K562 (cell line): ENCODE measurements around the gene SNX12. TPM values are rescaled to one million over a fixed set of nuclear protein-coding genes. Genes with fewer than 3 reads are reported as not detected.
A peak's percentile ranks its signal among the peaks of the same experiment; 100 is the strongest.

Experiments used
- CLOCK ChIP-seq: fragments of 250-450 bp; sonication (Bioruptor Pico); IDR thresholded peaks from 2 replicates; pipeline ENCODE4 v1.4.0; 2020; ENCODE audit warnings: mild to moderate bottlenecking, moderate library complexity, borderline replicate concordance
- HOXB6 ChIP-seq: fragments of 250-450 bp; sonication (Bioruptor Pico); IDR thresholded peaks from 2 replicates; pipeline ENCODE4 v1.5.1; 2022; ENCODE audit warnings: mild to moderate bottlenecking, borderline replicate concordance
- JUND ChIP-seq, 2 experiments: IDR thresholded peaks; 2 replicates in 1 of 2; 3 replicates in 1 of 2; pipeline ENCODE4 v1.6.1; 2011; ENCODE audit warnings: borderline replicate concordance in 2 of 2, low read depth in 2 of 2, low read length in 2 of 2, improper control_type of control experiment in 1 of 2, missing biosample characterization in 1 of 2, missing genetic modification characterization in 1 of 2, missing genetic modification reagents in 1 of 2
- KAT8 ChIP-seq: fragments of 450-650 bp; IDR thresholded peaks from 2 replicates; pipeline ENCODE4 v1.6.1; 2016; ENCODE audit warnings: low read depth, mild to moderate bottlenecking
- KLF16 ChIP-seq: IDR thresholded peaks from 2 replicates; pipeline ENCODE4 v1.6.1; 2016; ENCODE audit warnings: antibody characterized with exemption
- NR4A1 ChIP-seq, 2 experiments: fragments of 250-450 bp in 1 of 2; fragments of 450-650 bp in 1 of 2; sonication (Bioruptor Pico) in 1 of 2; IDR thresholded peaks; 2 replicates each; pipeline versions ENCODE4 v1.4.0 to v1.6.1; 2016 to 2020; ENCODE audit warnings: mild to moderate bottlenecking in 2 of 2, missing compliant biosample characterization in 1 of 2, missing genetic modification characterization in 1 of 2, moderate library complexity in 1 of 2
- POLR2AphosphoS5 ChIP-seq: IDR thresholded peaks from 2 replicates; pipeline ENCODE4 v1.6.1; 2011; ENCODE audit warnings: mild to moderate bottlenecking, low read depth, low read length, moderate library complexity; ENCODE audit not compliant: control insufficient read depth, insufficient read depth
- POLR3A ChIP-seq: IDR thresholded peaks from 2 replicates; pipeline ENCODE4 v1.6.1; 2011; ENCODE audit warnings: borderline replicate concordance, mild to moderate bottlenecking, moderate library complexity; ENCODE audit not compliant: insufficient read length, insufficient read depth; ENCODE audit errors: extremely low read depth
- PRMT5 ChIP-seq: sonication (generic); formaldehyde crosslinking; IDR thresholded peaks from 2 replicates; pipeline ENCODE4 v1.5.0; 2020; ENCODE audit warnings: missing genetic modification reagents
- RCOR1 ChIP-seq, 2 experiments: IDR thresholded peaks; 2 replicates each; pipeline ENCODE4 v1.6.1; 2012; ENCODE audit warnings: low read depth in 2 of 2, low read length in 2 of 2, borderline replicate concordance in 1 of 2, improper control_type of control experiment in 1 of 2
- USF2 ChIP-seq: sonication (generic); formaldehyde crosslinking; IDR thresholded peaks from 2 replicates; pipeline ENCODE4 v1.5.0; 2020; ENCODE audit warnings: missing genetic modification reagents
- ZBTB34 ChIP-seq: fragments of 250-450 bp; sonication (Bioruptor Pico); IDR thresholded peaks from 2 replicates; pipeline ENCODE4 v1.8.0; 2021; ENCODE audit warnings: mild to moderate bottlenecking, moderate library complexity
- ZNF140 ChIP-seq: fragments of 250-450 bp; sonication (Bioruptor Pico); IDR thresholded peaks from 2 replicates; pipeline ENCODE4 v1.8.0; 2021; ENCODE audit warnings: moderate library complexity, mild to moderate bottlenecking, inconsistent platforms
- ZNF551 ChIP-seq: fragments of 250-450 bp; sonication (Bioruptor Pico); IDR thresholded peaks from 2 replicates; pipeline ENCODE4 v1.5.0; 2021; ENCODE audit warnings: mild to moderate bottlenecking, moderate library complexity
- ZNF592 ChIP-seq: fragments of 450-650 bp; IDR thresholded peaks from 2 replicates; pipeline ENCODE4 v1.6.1; 2017; ENCODE audit warnings: antibody characterized with exemption, mild to moderate bottlenecking
- ZNF717 ChIP-seq: fragments of 250-450 bp; sonication (Bioruptor Pico); IDR thresholded peaks from 2 replicates; pipeline ENCODE4 v1.5.0; 2021
- polyA plus RNA-seq, 8 experiments: library from polyadenylated mRNA; depleted of rRNA in 4 of 8; stranded (reverse) in 5 of 8; unstranded in 3 of 8; fragments of >200 nt; fragmentation: Nextera tagmentation in 2 of 8; fragmentation: Illumina TruSeq in 1 of 8; extraction: Ambion mirVana in 2 of 8; extraction: Trizol in 1 of 8; gene quantifications; 2 replicates each; pipeline versions ENCODE4 v1.2.1 to v1.2.3, GENCODE V29; 2011 to 2014; ENCODE audit warnings: inconsistent platforms in 1 of 8, missing spikeins in 1 of 8
- total RNA-seq, 7 experiments: library from RNA; depleted of rRNA in 6 of 7; stranded (reverse); fragments of >200 nt in 6 of 7; fragmentation: Illumina TruSeq in 2 of 7; extraction: Trizol in 2 of 7; gene quantifications; 2 replicates each; pipeline versions ENCODE4 v1.2.1 to v1.2.3, GENCODE V29; 2011 to 2021; ENCODE audit warnings: low replicate concordance in 1 of 7

The SNX12 gene
- total and polyA plus RNA-seq, 9 of the 15 experiments (the other 6 are each of a cell fraction or from before 2014, with no cell fraction given): 12.7 to 50.3 (median 37.1) TPM

- TF ChIP-seq USF2 (CRISPR knock-in tag) (no peak), RCOR1 (IDR thresholded peaks at IDR 0.05; ENCODE audit: borderline replicate concordance in 1 of 2, low read depth in 2 of 2, low read length in 2 of 2) (no peak; a peak in 1 of 4 replicates), ZNF592 (peak; percentile 50; the same call in 1 of the 2 replicates), NR4A1 (CRISPR knock-in tag; IDR thresholded peaks at IDR 0.05) (no peak), NR4A1 (tag; IDR thresholded peaks at IDR 0.05) (no peak), PRMT5 (CRISPR knock-in tag) (no peak), KLF16 (peak; percentile 46; the same call in 1 of the 2 replicates), HOXB6 (no peak), POLR2AphosphoS5 (peak; percentile 70), ZNF717 (no peak), ZNF551 (CRISPR knock-in tag) (no peak), KAT8 (no peak), CLOCK (CRISPR knock-in tag) (no peak), POLR3A (no peak), ZNF140 (CRISPR knock-in tag) (no peak), ZBTB34 (no peak), JUND (IDR thresholded peaks at IDR 0.05; ENCODE audit: borderline replicate concordance, low read depth, low read length) (0 out of 2 replicates have a peak, but pooled peaks have one; percentile 23), JUND (tag; IDR thresholded peaks at IDR 0.05; ENCODE audit: borderline replicate concordance, low read depth, low read length) (no peak)
Observed at GRCh38 chrX:71103110-71103983, 35.2 kb upstream of the SNX12 start (continued).
